IPS-18a (cell line): ENCODE results near the gene TM9SF4.

Experiments used
- H3K27ac ChIP-seq: one replicate; pipeline ENCODE4 v1.5.1; 2013; ENCODE audit warnings: low read length
- H3K27me3 ChIP-seq: one replicate; pipeline ENCODE4 v1.6.1; 2013; ENCODE audit warnings: mild to moderate bottlenecking, low read length; ENCODE audit not compliant: control insufficient read depth, insufficient read depth
- H3K36me3 ChIP-seq: one replicate; pipeline ENCODE4 v1.6.1; 2013; ENCODE audit warnings: low read depth, low read length; ENCODE audit not compliant: control insufficient read depth
- H3K4me1 ChIP-seq: one replicate; pipeline ENCODE4 v1.6.1; 2013; ENCODE audit warnings: low read depth, low read length; ENCODE audit not compliant: control insufficient read depth
- H3K4me3 ChIP-seq: one replicate; pipeline ENCODE4 v1.5.1; 2013; ENCODE audit warnings: low read length
- H3K9ac ChIP-seq: one replicate; pipeline ENCODE4 v1.6.1; 2013; ENCODE audit warnings: mild to moderate bottlenecking, low read length, moderate library complexity
- H3K9me3 ChIP-seq: one replicate; pipeline ENCODE4 v1.6.1; 2013; ENCODE audit warnings: low read depth, low read length; ENCODE audit not compliant: control insufficient read depth

Gene TM9SF4, protein sequence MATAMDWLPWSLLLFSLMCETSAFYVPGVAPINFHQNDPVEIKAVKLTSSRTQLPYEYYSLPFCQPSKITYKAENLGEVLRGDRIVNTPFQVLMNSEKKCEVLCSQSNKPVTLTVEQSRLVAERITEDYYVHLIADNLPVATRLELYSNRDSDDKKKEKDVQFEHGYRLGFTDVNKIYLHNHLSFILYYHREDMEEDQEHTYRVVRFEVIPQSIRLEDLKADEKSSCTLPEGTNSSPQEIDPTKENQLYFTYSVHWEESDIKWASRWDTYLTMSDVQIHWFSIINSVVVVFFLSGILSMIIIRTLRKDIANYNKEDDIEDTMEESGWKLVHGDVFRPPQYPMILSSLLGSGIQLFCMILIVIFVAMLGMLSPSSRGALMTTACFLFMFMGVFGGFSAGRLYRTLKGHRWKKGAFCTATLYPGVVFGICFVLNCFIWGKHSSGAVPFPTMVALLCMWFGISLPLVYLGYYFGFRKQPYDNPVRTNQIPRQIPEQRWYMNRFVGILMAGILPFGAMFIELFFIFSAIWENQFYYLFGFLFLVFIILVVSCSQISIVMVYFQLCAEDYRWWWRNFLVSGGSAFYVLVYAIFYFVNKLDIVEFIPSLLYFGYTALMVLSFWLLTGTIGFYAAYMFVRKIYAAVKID

DNA sequence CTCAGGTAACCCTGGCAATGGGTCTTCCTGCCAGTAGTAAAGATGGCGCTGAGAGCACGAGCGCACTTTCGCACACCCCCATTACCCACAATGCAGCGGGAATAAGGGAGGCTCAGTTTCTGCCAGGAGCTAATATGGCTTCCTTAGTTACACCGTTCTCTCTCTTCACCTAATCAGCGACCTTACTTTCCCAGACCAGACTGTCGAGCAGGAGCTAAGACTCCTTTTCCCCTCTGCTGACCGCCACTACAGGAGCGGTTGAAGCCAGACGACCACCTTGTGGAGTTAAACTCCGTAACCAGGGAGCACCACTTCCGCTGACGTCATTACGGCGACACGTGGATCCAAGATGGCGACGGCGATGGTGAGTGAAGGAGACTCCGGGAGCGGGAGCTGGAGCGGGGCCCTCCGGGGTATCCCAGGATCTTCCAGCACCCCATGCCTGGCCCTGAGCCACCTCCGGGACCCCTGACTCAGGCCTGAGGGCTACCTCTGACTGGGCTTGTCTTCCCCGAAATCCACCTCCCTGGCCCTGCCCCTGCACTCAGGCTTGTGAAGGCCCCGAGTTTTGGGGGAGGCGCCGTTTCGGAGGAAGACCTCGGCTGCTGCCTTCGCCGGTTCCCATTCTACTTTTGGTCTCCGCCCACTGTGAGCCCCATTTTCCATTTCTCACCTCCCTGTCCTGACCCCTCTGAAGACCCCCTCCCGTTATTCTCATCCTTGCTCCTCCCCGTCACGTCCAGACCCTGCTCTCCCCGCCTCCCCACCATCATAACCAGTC lies at the start of gene TM9SF4:
TM9SF4 (plus strand) TSS at position 323 of the 781 bp plus-strand sequence; CDS start at position 350, 27 bp downstream.
- Histone ChIP-seq H3K9me3 (no peaks in the 10 kb centered on the region), H3K36me3 (no peaks in the 10 kb centered on the region), H3K27ac (peak within 1 kb of the TSS; percentile 100), H3K27me3 (no peaks in the 10 kb centered on the region), H3K4me1 (no peaks in the 10 kb centered on the region), H3K9ac (peak within 1 kb of the TSS; percentile 96), H3K4me3 (peak within 1 kb of the TSS; percentile 89)

DNA sequence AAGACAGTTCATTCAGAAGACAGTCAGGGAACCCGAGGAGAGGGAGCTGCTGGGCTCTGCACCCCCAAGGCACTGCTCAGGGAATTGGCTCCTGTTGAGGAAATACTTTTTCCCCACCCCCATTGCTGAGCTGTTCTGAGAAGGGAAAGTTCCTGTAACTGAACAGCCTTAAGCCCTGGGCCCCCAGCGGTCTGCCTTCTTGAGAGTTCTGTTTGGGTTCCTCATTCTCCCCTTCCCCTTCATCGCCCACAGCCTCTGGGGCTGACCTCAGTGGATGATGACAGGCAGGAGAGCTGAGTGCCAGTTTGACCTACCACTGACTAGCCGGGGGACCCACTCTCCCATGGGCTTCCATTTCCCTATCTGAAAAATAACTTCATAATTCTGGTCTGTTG lies 46.7 kb upstream of the TM9SF4 start:
- H3K36me3 ChIP-seq = no peaks in the 10 kb centered on the region

DNA sequence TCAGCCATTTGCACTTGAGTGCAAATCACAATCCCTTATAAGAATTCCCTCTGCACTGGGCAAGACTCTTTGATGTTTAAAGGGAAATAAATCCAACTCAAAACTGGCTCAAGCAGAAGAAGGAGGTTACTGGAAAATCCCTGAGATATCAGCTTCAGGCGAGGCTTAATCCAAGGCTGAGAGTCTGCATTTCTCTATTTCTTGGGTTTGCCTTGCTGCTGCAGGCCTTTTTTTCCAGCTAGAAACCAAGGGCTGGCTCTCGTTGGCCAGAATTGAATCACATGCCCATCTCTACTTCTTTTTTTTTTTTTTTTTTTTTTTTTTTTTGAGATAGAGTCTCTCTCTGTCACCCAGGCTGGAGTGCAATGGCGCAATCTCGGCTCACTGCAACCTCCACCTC lies 45.8 kb upstream of the TM9SF4 start:
- Histone ChIP-seq H3K36me3 (no peaks in the 10 kb centered on the region), H3K4me1 (no peaks in the 10 kb centered on the region), H3K9ac (no peak overlapping the region)

More for the DNA sequence above, 46.7 kb upstream of the TM9SF4 start:
- Histone ChIP-seq H3K27ac (no peak overlapping the region), H3K4me1 (no peaks in the 10 kb centered on the region), H3K9ac (no peak overlapping the region), H3K27me3 (no peaks in the 10 kb centered on the region), H3K9me3 (no peaks in the 10 kb centered on the region), H3K4me3 (no peak overlapping the region)

DNA sequence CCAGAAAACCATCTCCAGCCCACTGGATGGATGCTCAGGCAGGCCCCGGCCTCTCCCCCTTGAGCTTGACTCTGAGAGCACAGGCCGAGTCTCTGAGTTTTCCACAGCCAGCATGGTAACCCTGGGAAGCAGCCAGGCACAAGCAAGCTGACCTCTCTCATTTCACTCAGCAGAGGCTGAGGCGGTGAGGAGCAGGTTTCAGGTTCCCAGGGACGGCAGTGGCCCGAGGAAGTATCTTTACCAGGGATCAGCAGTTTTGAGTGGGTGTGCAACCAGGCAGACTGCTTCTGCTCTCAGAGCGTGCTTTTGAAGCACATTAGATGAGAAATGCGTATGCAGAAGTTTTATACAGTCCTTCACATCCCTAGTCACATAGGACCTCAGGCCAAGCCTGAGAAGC lies 44.8 kb upstream of the TM9SF4 start:
- H3K27ac ChIP-seq = no peak overlapping the region
- H3K27me3 ChIP-seq = no peaks in the 10 kb centered on the region
- no peaks in the 10 kb centered on the region for H3K4me1 ChIP-seq
- H3K9ac ChIP-seq = no peak overlapping the region
- no peaks in the 10 kb centered on the region for H3K9me3 ChIP-seq
- no peak overlapping the region for H3K4me3 ChIP-seq
- H3K36me3 ChIP-seq = no peaks in the 10 kb centered on the region

More for the DNA sequence above, 45.8 kb upstream of the TM9SF4 start:
- Histone ChIP-seq H3K9me3 (no peaks in the 10 kb centered on the region), H3K27ac (no peak overlapping the region), H3K27me3 (no peaks in the 10 kb centered on the region), H3K4me3 (no peak overlapping the region)

DNA sequence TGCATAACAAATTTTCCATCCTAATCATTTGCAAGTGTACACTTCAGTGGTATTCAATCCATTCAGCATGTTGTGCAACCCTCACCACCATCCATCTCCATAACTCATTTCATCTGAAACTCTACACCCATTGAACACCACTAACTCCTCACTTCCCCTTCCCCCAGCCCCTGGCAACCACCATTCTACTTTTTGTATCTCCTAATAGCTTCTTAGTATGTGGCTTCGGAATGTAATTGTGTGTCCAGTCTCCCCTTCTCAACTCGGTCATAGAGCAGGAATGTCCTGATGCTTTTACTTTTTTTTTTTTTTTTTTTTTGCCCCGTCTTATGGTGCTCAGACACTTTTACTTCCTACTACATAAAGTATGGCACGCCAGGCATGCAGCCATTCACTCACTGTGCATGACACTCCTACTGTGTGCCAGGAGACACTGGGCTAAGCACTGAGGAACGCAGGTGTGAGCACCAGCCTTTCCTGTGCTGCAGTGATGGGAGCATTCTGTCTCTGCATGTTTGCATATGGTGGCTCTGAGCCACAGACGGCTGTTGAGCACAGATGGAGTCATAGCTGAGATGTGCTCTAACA lies 42.2 kb upstream of the TM9SF4 start:
- Histone ChIP-seq H3K36me3 (no peaks in the 10 kb centered on the region), H3K27me3 (no peaks in the 10 kb centered on the region), H3K4me3 (no peak overlapping the region), H3K4me1 (no peaks in the 10 kb centered on the region), H3K9me3 (no peaks in the 10 kb centered on the region), H3K27ac (no peak overlapping the region), H3K9ac (no peak overlapping the region)

DNA sequence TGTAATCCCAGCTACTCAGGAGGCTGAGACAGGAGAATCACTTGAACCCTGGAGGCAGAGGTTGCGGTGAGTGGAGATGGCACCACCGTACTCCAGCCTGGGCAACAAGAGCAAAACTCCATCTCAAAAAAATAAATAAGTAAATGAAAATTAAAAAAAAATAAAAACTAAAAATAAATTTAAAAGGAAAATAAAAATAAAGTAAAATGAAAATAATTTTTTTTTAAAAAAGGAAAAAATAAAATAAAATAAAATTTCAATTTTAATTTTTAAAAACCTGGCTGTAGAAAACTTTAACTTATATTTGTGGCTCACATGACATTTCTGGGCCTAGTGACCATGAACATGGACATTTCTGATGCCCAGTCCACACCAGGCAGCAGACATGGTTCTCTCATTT lies 41.3 kb upstream of the TM9SF4 start:
- Histone ChIP-seq H3K27ac (no peak overlapping the region), H3K4me1 (no peaks in the 10 kb centered on the region), H3K27me3 (no peaks in the 10 kb centered on the region), H3K4me3 (no peak overlapping the region), H3K9ac (no peak overlapping the region), H3K36me3 (no peaks in the 10 kb centered on the region), H3K9me3 (no peaks in the 10 kb centered on the region)

DNA sequence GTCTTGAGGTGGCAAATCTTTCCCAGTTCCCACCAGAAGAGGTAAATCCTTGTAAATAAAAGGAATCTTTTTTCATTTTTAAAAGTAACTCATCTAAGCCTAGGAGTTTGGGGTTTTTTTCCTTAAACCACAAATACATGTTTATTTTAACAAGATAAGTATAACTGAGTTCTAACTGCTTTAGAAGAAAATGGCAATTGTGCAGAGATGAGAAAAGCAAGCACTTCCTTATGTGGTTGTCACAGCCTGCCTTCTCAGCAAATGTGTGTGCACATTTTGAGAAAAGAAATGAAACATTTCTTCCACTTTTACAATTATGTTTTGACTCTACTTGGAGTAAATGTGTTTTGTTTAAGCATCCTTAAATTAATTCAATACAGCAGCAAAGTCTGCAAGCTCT lies 39.8 kb upstream of the TM9SF4 start:
- H3K27ac ChIP-seq = no peak overlapping the region
- H3K27me3 ChIP-seq = no peaks in the 10 kb centered on the region
- H3K9ac ChIP-seq = no peak overlapping the region
- H3K36me3 ChIP-seq = no peaks in the 10 kb centered on the region
- no peaks in the 10 kb centered on the region for H3K9me3 ChIP-seq
- no peak overlapping the region for H3K4me3 ChIP-seq
- H3K4me1 ChIP-seq = no peaks in the 10 kb centered on the region

DNA sequence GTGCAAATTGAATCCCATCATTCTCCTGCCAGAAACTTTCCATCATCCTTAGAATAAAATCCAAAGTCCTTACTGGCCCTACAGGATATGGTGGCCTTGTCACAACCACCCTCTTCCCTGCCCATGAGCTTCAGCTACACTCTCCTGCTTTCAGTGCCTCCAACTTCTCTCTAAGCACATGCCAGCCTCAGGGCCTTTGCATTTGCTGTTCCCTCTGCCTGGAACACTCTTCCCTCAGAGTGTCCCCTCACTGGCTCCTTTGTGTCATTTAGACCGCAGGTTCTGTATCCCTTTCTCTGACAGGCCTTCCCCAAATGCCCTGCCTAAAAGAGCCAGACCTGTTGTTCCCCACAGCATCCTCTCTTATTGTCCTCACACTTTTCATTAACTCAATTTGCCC lies 39.2 kb upstream of the TM9SF4 start:
- Histone ChIP-seq H3K4me1 (no peaks in the 10 kb centered on the region), H3K27ac (no peak overlapping the region), H3K4me3 (no peak overlapping the region), H3K36me3 (no peaks in the 10 kb centered on the region), H3K27me3 (no peaks in the 10 kb centered on the region), H3K9ac (no peak overlapping the region), H3K9me3 (no peaks in the 10 kb centered on the region)

DNA sequence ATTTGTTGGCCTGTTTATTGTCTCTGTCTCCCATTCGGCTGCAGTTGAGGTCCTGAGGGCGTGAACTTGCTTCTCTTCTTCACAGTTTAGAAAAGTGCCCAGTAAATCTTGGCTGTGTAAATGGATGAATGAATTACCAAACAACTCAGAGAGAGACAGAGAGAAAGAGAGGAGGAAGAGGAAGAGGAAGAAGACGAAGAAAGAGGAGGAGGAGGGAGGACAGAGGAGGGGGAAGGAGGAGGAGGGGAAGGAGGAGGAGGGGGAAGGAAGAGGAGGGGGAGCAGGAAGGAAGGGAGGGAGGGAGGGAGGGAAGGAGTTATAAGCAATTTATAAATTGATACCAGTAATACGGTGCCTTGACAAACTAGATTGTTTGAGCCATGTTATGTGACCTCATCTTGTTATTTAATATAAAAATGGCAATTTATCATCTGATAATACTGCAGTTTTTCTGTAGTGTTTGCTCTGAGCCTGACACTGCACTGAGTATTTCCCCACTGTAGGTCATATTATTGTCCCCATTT lies 38.8 kb upstream of the TM9SF4 start:
- Histone ChIP-seq H3K9ac (no peak overlapping the region), H3K9me3 (no peaks in the 10 kb centered on the region), H3K27ac (no peak overlapping the region), H3K36me3 (no peaks in the 10 kb centered on the region), H3K27me3 (no peaks in the 10 kb centered on the region), H3K4me3 (no peak overlapping the region), H3K4me1 (no peaks in the 10 kb centered on the region)

DNA sequence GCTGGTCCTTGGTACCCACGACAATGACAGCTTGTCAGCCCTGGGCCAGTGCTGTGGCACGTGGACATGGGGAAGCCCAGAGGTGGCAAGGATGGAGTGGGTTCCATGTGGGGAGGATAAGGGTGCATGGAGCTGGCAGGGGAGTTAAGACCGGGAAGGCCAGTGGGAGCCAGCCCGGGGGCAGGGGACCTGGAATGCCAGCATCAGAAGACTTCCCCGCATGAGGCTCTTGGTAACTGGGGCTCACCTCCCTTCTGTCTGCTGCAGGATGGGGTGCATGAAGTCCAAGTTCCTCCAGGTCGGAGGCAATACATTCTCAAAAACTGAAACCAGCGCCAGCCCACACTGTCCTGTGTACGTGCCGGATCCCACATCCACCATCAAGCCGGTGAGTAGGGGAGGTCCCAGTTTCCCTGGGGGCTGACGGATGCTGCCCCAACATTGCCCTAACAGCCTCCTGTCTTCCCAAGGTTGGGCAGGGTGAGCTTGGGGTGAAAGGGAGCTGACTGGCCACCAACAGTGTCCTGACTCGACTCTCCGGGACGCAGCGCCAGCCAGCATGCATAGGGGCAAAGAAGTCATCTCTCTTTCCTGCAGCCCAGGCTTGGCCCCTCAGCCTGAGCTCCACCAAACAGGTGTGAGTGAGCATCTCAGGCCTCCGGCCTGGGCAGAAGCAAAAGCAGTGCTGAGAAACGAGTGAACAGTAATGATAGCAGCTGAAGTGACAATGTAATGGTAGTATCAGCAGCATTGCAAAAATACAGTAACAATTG lies 37.9 kb upstream of the TM9SF4 start:
- Histone ChIP-seq H3K4me1 (no peaks in the 10 kb centered on the region), H3K27me3 (no peaks in the 10 kb centered on the region), H3K27ac (no peak overlapping the region), H3K9ac (no peak overlapping the region), H3K36me3 (no peaks in the 10 kb centered on the region), H3K9me3 (no peaks in the 10 kb centered on the region), H3K4me3 (no peak overlapping the region)
